K562 (cell line): ENCODE results near the gene RABGAP1L. TPM values are rescaled to one million over a fixed set of nuclear protein-coding genes. Genes with fewer than 3 reads are reported as not detected.

Experiments
- polyA plus RNA-seq, 8 experiments: library from polyadenylated mRNA; depleted of rRNA in 4 of 8; stranded (reverse) in 5 of 8; unstranded in 3 of 8; fragments of >200 nt; fragmentation: Nextera tagmentation in 2 of 8; fragmentation: Illumina TruSeq in 1 of 8; extraction: Ambion mirVana in 2 of 8; extraction: Trizol in 1 of 8; gene quantifications; 2 replicates each; pipeline versions ENCODE4 v1.2.1 to v1.2.3, GENCODE V29; 2011 to 2014; ENCODE audit warnings: inconsistent platforms in 1 of 8, missing spikeins in 1 of 8
- total RNA-seq, 7 experiments: library from RNA; depleted of rRNA in 6 of 7; stranded (reverse); fragments of >200 nt in 6 of 7; fragmentation: Illumina TruSeq in 2 of 7; extraction: Trizol in 2 of 7; gene quantifications; 2 replicates each; pipeline versions ENCODE4 v1.2.1 to v1.2.3, GENCODE V29; 2011 to 2021; ENCODE audit warnings: low replicate concordance in 1 of 7
- TF ChIP-seq, protein P1 (sequence below): fragments of 450-650 bp; IDR thresholded peaks from 2 replicates; pipeline ENCODE4 v1.6.1; 2016; ENCODE audit warnings: mild to moderate bottlenecking, moderate library complexity
- TF ChIP-seq, protein P2 (sequence below), 3 experiments: fragments of 200-800 bp in 1 of 3; sonication (Bioruptor generic) in 1 of 3; sonication (generic) in 1 of 3; formaldehyde crosslinking in 1 of 3; IDR thresholded peaks; 2 replicates each; pipeline versions ENCODE4 v1.6.1 to v1.8.0; 2016 to 2022; ENCODE audit warnings: mild to moderate bottlenecking in 2 of 3, missing compliant biosample characterization in 2 of 3, missing genetic modification characterization in 2 of 3, missing genetic modification reagents in 1 of 3

Gene RABGAP1L
- total and polyA plus RNA-seq, 9 of the 15 experiments (the other 6 are each of a cell fraction or from before 2014, with no cell fraction given) = 16.5 to 44.9 (median 26.7) TPM

DNA sequence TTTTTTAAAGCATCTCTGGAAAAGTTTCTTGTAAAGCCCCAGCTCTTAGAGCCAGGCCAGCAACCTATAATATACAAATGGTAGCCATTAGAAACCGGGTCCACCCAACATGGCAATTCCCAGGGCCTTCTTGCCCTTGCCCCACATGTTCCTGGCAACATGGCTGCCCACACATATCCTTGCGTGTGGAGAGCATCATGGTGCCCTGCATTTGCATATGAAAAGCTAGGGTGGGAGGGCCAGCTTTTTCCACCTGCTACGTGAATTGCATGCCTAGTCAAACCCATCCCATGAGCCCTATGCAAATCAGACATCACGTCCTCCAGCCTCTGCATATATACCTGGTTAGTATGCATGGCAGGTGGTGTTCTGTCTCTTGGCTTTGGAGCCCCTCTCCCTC, 88.2 kb downstream of the RABGAP1L start (continued):
- TF ChIP-seq, protein P1, sequence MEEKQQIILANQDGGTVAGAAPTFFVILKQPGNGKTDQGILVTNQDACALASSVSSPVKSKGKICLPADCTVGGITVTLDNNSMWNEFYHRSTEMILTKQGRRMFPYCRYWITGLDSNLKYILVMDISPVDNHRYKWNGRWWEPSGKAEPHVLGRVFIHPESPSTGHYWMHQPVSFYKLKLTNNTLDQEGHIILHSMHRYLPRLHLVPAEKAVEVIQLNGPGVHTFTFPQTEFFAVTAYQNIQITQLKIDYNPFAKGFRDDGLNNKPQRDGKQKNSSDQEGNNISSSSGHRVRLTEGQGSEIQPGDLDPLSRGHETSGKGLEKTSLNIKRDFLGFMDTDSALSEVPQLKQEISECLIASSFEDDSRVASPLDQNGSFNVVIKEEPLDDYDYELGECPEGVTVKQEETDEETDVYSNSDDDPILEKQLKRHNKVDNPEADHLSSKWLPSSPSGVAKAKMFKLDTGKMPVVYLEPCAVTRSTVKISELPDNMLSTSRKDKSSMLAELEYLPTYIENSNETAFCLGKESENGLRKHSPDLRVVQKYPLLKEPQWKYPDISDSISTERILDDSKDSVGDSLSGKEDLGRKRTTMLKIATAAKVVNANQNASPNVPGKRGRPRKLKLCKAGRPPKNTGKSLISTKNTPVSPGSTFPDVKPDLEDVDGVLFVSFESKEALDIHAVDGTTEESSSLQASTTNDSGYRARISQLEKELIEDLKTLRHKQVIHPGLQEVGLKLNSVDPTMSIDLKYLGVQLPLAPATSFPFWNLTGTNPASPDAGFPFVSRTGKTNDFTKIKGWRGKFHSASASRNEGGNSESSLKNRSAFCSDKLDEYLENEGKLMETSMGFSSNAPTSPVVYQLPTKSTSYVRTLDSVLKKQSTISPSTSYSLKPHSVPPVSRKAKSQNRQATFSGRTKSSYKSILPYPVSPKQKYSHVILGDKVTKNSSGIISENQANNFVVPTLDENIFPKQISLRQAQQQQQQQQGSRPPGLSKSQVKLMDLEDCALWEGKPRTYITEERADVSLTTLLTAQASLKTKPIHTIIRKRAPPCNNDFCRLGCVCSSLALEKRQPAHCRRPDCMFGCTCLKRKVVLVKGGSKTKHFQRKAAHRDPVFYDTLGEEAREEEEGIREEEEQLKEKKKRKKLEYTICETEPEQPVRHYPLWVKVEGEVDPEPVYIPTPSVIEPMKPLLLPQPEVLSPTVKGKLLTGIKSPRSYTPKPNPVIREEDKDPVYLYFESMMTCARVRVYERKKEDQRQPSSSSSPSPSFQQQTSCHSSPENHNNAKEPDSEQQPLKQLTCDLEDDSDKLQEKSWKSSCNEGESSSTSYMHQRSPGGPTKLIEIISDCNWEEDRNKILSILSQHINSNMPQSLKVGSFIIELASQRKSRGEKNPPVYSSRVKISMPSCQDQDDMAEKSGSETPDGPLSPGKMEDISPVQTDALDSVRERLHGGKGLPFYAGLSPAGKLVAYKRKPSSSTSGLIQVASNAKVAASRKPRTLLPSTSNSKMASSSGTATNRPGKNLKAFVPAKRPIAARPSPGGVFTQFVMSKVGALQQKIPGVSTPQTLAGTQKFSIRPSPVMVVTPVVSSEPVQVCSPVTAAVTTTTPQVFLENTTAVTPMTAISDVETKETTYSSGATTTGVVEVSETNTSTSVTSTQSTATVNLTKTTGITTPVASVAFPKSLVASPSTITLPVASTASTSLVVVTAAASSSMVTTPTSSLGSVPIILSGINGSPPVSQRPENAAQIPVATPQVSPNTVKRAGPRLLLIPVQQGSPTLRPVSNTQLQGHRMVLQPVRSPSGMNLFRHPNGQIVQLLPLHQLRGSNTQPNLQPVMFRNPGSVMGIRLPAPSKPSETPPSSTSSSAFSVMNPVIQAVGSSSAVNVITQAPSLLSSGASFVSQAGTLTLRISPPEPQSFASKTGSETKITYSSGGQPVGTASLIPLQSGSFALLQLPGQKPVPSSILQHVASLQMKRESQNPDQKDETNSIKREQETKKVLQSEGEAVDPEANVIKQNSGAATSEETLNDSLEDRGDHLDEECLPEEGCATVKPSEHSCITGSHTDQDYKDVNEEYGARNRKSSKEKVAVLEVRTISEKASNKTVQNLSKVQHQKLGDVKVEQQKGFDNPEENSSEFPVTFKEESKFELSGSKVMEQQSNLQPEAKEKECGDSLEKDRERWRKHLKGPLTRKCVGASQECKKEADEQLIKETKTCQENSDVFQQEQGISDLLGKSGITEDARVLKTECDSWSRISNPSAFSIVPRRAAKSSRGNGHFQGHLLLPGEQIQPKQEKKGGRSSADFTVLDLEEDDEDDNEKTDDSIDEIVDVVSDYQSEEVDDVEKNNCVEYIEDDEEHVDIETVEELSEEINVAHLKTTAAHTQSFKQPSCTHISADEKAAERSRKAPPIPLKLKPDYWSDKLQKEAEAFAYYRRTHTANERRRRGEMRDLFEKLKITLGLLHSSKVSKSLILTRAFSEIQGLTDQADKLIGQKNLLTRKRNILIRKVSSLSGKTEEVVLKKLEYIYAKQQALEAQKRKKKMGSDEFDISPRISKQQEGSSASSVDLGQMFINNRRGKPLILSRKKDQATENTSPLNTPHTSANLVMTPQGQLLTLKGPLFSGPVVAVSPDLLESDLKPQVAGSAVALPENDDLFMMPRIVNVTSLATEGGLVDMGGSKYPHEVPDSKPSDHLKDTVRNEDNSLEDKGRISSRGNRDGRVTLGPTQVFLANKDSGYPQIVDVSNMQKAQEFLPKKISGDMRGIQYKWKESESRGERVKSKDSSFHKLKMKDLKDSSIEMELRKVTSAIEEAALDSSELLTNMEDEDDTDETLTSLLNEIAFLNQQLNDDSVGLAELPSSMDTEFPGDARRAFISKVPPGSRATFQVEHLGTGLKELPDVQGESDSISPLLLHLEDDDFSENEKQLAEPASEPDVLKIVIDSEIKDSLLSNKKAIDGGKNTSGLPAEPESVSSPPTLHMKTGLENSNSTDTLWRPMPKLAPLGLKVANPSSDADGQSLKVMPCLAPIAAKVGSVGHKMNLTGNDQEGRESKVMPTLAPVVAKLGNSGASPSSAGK = no peak
- TF ChIP-seq, protein P2, sequence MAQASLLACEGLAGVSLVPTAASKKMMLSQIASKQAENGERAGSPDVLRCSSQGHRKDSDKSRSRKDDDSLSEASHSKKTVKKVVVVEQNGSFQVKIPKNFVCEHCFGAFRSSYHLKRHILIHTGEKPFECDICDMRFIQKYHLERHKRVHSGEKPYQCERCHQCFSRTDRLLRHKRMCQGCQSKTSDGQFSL (CRISPR knock-in tag; IDR thresholded peaks at IDR 0.05) = no peak
- TF ChIP-seq, protein P2 (tag; IDR thresholded peaks at IDR 0.05) = no peak
